ENCODE measurements around the gene CLEC9A.

DNA sequence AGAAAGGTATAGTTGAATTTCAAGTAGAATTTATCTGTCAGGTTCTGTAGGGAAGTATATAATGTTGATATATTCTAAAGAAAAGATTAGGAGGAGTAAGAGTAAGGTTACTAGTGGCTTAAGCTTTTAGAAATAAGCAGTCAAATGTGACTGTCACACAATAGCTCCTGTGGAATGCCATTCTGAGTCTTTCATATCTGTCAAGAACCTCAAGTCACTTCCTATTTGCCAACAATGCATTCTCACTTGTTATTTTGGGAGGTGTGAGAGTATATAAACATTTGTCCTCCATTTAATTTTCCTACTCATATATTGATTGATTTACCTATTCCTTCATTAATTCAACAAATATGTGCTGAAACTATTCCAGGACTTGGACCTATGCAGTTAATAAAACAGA, 11.7 kb downstream of the CLEC9A start:
- no peak for TF ChIP-seq FOXP2 (optimal IDR thresholded peaks at IDR 0.05; ENCODE audit: borderline replicate concordance, extremely low read depth, extremely low read length, insufficient read depth)
- no peak for TF ChIP-seq POLR2AphosphoS5 (IDR thresholded peaks at IDR 0.05; ENCODE audit: low read depth, low read length)
- no peak for TF ChIP-seq SIN3A (IDR thresholded peaks at IDR 0.05; ENCODE audit: borderline replicate concordance, insufficient read depth, low read length)
- TF ChIP-seq REST (IDR thresholded peaks at IDR 0.05; ENCODE audit: insufficient read depth in 1 of 2, low read depth in 2 of 2, low read length in 2 of 2): no peak
- no peak for TF ChIP-seq TAF1 (IDR thresholded peaks at IDR 0.05; ENCODE audit: borderline replicate concordance, insufficient read depth, low read length)

Data from PFSK-1 (cell line).